Nephron progenitor cell (in vitro differentiated cells): Measurements from ENCODE around the gene KCNK15.

Source experiments
- DNase-seq: peaks from one replicate; pipeline ENCODE4 v3.0.0; 2021
- H3K27ac Mint-ChIP-seq: 2 replicates; pipeline ENCODE4 v1.8.0; 2021; ENCODE audit warnings: mild to moderate bottlenecking, moderate library complexity, mixed read lengths
- H3K27me3 Mint-ChIP-seq: 2 replicates; pipeline ENCODE4 v1.8.0; 2021; ENCODE audit warnings: mild to moderate bottlenecking, low read depth, mixed read lengths; ENCODE audit not compliant: poor library complexity
- H3K36me3 Mint-ChIP-seq: 2 replicates; pipeline ENCODE4 v1.8.0; 2021; ENCODE audit warnings: low read depth, mixed read lengths
- H3K4me1 Mint-ChIP-seq: 2 replicates; pipeline ENCODE4 v1.8.0; 2021; ENCODE audit warnings: mixed read lengths
- H3K4me3 Mint-ChIP-seq: 2 replicates; pipeline ENCODE4 v1.8.0; 2021; ENCODE audit warnings: mild to moderate bottlenecking, moderate library complexity, mixed read lengths
- H3K9me3 Mint-ChIP-seq: 2 replicates; pipeline ENCODE4 v1.8.0; 2021; ENCODE audit warnings: mild to moderate bottlenecking, moderate library complexity, mixed read lengths
- TF ChIP-seq, protein P1 (sequence below): fragments of 200-600 bp; sonication (generic); IDR thresholded peaks from 2 replicates; pipeline ENCODE4 v1.5.0; 2021; ENCODE audit warnings: antibody characterized with exemption

Gene KCNK15

DNA sequence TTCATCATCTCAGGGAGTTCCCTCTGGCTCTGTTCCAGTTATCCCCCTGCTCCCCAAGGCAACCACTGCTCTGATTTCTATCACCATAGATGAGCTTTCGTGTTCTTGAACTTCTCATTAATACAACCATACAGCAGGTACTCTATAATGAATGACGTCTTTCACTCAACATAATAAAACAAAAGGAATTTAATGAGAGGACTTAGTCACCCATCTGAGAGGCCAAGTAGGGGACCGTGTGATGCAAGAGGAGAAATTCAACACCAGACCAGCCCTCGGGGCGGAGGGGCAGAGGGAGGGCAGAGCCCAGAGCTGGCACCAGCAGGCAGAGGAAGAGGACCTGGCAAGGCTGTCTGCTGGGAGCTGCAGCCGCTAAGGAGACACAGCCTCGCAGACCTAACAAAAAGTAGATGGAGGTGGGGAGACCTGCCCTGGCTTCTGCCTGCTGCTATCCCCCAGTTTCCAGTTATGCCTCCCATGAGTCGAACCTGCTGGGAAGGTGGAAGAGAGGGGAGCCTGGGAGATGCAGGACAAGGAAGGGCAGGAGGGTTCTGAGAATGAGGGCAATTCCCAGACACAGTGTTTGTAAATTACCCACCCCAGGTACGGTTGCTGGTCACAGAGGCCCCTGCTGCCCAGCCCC, 16.7 kb upstream of the KCNK15 start:
- Mint-ChIP-seq H3K9me3 (no peaks in the 10 kb centered on the region), H3K4me1 (peaks cover 19% of the 10 kb centered on the region), H3K27me3 (peaks cover 4% of the 10 kb centered on the region), H3K27ac (no peak overlapping the region), H3K36me3 (no peaks in the 10 kb centered on the region), H3K4me3 (no peak overlapping the region)
- TF ChIP-seq, protein P1, sequence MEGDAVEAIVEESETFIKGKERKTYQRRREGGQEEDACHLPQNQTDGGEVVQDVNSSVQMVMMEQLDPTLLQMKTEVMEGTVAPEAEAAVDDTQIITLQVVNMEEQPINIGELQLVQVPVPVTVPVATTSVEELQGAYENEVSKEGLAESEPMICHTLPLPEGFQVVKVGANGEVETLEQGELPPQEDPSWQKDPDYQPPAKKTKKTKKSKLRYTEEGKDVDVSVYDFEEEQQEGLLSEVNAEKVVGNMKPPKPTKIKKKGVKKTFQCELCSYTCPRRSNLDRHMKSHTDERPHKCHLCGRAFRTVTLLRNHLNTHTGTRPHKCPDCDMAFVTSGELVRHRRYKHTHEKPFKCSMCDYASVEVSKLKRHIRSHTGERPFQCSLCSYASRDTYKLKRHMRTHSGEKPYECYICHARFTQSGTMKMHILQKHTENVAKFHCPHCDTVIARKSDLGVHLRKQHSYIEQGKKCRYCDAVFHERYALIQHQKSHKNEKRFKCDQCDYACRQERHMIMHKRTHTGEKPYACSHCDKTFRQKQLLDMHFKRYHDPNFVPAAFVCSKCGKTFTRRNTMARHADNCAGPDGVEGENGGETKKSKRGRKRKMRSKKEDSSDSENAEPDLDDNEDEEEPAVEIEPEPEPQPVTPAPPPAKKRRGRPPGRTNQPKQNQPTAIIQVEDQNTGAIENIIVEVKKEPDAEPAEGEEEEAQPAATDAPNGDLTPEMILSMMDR, result no peak
- DNase-seq, result no peak

GRCh38 chr20:44730441-44730840, 15.2 kb upstream of the KCNK15 start:
- Mint-ChIP-seq H3K4me1 (peaks cover 19% of the 10 kb centered on the region), H3K9me3 (no peaks in the 10 kb centered on the region), H3K27me3 (peaks cover 9% of the 10 kb centered on the region), H3K4me3 (no peak overlapping the region), H3K36me3 (no peaks in the 10 kb centered on the region), H3K27ac (peak overlapping the region; percentile 24)
- DNase-seq, result no peak
- TF ChIP-seq, protein P1, result no peak

- Mint-ChIP-seq H3K36me3 (no peaks in the 10 kb centered on the region), H3K4me3 (no peak overlapping the region), H3K27ac (no peak overlapping the region), H3K4me1 (peaks cover 26% of the 10 kb centered on the region), H3K27me3 (peaks cover 9% of the 10 kb centered on the region), H3K9me3 (peaks cover 1% of the 10 kb centered on the region)
- TF ChIP-seq, protein P1, result no peak
- DNase-seq, result no peak
These were observed 14.0 kb upstream of the KCNK15 start for GRCh38 chr20:44731657-44732056.

GRCh38 chr20:44732327-44732726, 13.3 kb upstream of the KCNK15 start:
- Mint-ChIP-seq H3K4me3 (no peak overlapping the region), H3K27me3 (peaks cover 9% of the 10 kb centered on the region), H3K27ac (no peak overlapping the region), H3K36me3 (no peaks in the 10 kb centered on the region), H3K4me1 (peaks cover 26% of the 10 kb centered on the region), H3K9me3 (peaks cover 6% of the 10 kb centered on the region)
- no peak for DNase-seq
- TF ChIP-seq, protein P1, result no peak

- Mint-ChIP-seq H3K27ac (no peak overlapping the region), H3K36me3 (no peaks in the 10 kb centered on the region), H3K4me3 (no peak overlapping the region), H3K4me1 (peaks cover 26% of the 10 kb centered on the region), H3K9me3 (peaks cover 11% of the 10 kb centered on the region), H3K27me3 (peaks cover 5% of the 10 kb centered on the region)
- TF ChIP-seq, protein P1, result peak; percentile 82
- DNase-seq, result peak; percentile 66
These were observed 12.2 kb upstream of the KCNK15 start for GRCh38 chr20:44733341-44734069.

DNA sequence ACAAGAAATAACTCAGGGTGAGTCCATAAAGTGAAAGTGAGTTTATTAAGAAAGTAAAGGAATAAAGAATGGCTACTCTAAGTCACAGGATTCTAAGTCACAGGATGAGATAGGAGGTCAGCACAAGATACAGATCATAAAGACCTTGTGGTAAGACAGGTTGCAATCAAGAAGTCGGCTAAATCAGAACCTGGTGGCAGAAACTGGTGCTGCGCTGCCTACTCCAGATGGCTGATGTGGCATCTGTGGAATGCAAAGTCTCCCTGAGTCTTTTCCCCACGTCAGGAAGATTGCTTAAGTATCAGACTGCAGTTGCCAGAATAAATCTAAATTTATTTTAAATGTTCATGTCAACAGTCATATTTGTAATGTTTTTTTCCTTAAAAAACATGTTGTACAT, 10.7 kb upstream of the KCNK15 start:
- no peak for DNase-seq
- peaks cover 14% of the 10 kb centered on the region for H3K9me3 Mint-ChIP-seq
- H3K27ac Mint-ChIP-seq, result no peak overlapping the region
- peaks cover 5% of the 10 kb centered on the region for H3K27me3 Mint-ChIP-seq
- TF ChIP-seq, protein P1, result peak; percentile 11
- no peak overlapping the region for H3K4me3 Mint-ChIP-seq
- no peaks in the 10 kb centered on the region for H3K36me3 Mint-ChIP-seq
- peaks cover 20% of the 10 kb centered on the region for H3K4me1 Mint-ChIP-seq
